ENCODE measurements around the gene EMILIN2. TPM values are rescaled to one million over a fixed set of nuclear protein-coding genes. Genes with fewer than 3 reads are reported as not detected.

Gene EMILIN2
- total and polyA plus RNA-seq, 2 of the 8 experiments (the other 6 are each of a cell fraction or from before 2014, with no cell fraction given): 6.0 to 7.5 TPM

- no peak for TF ChIP-seq ATF2 (IDR thresholded peaks at IDR 0.05; ENCODE audit: low read length)
- no peak for TF ChIP-seq SP2 (IDR thresholded peaks at IDR 0.05; ENCODE audit: low read length)
- no peak for TF ChIP-seq POLR2A (IDR thresholded peaks at IDR 0.05; ENCODE audit: control extremely low read depth in 1 of 2, low read depth in 2 of 2, low read length in 2 of 2)
- TF ChIP-seq RAD21 (IDR thresholded peaks at IDR 0.05 in 1 of 2, conservative IDR thresholded peaks at IDR 0.05 in 1 of 2; ENCODE audit: low read depth in 2 of 2, low read length in 2 of 2): no peak
- TF ChIP-seq EZH2 (IDR thresholded peaks at IDR 0.05; ENCODE audit: low read depth, low read length, severe bottlenecking): no peak
- TF ChIP-seq CBX8 (IDR thresholded peaks at IDR 0.05; ENCODE audit: borderline replicate concordance, low read depth, low read length): no peak
- no peak for TF ChIP-seq BRCA1 (IDR thresholded peaks at IDR 0.05; ENCODE audit: low read depth, low read length)
Observed at GRCh38 chr18:2891526-2892431, 45.0 kb downstream of the EMILIN2 start (continued).
